Jurkat, Clone E6-1 (cell line): ENCODE data around the gene CST9. TPM values are rescaled to one million over a fixed set of nuclear protein-coding genes. Genes with fewer than 3 reads are reported as not detected.

Experiments used
- DNase-seq: peaks from one replicate; pipeline ENCODE4 v3.0.0-alpha.2; 2011; ENCODE audit warnings: low read depth, low spot score
- H3K4me3 ChIP-seq: 2 replicates; pipeline ENCODE4 v1.5.1; 2011; ENCODE audit warnings: mild to moderate bottlenecking, low read length, control low read depth, moderate library complexity
- polyA plus RNA-seq: library from polyadenylated mRNA; unstranded; fragments of >200 nt; gene quantifications from one replicate; pipeline ENCODE4 v1.2.1, GENCODE V29; 2012; ENCODE audit warnings: missing spikeins; ENCODE audit not compliant: insufficient read length, insufficient read depth

CST9 gene
- not detected for polyA plus RNA-seq

- no peak within 1 kb of the TSS for H3K4me3 ChIP-seq
- DNase-seq: no peak
Measured at GRCh38 chr20:23605867-23606651, at the start of gene CST9. Gene CST9, minus strand, starts transcription at chr20:23605917. Its CDS starts 53 bp downstream, at chr20:23605864.

GRCh38 chr20:23654717-23655116, 49.0 kb upstream of the CST9 start:
- H3K4me3 ChIP-seq: no peak overlapping the region
- no peak for DNase-seq

GRCh38 chr20:23654000-23654399, 48.3 kb upstream of the CST9 start:
- H3K4me3 ChIP-seq: no peak overlapping the region
- DNase-seq: no peak

- no peak for DNase-seq
- H3K4me3 ChIP-seq: no peak overlapping the region
Measured at GRCh38 chr20:23653400-23653938, 47.8 kb upstream of the CST9 start.

- DNase-seq: no peak
- H3K4me3 ChIP-seq: no peak overlapping the region
Measured at GRCh38 chr20:23652926-23653325, 47.2 kb upstream of the CST9 start.

GRCh38 chr20:23652371-23652770, 46.7 kb upstream of the CST9 start:
- H3K4me3 ChIP-seq: no peak overlapping the region

GRCh38 chr20:23651117-23651516, 45.4 kb upstream of the CST9 start:
- no peak for DNase-seq
- H3K4me3 ChIP-seq: no peak overlapping the region

More at GRCh38 chr20:23652371-23652770, 46.7 kb upstream of the CST9 start:
- no peak for DNase-seq

- H3K4me3 ChIP-seq: no peak overlapping the region
- DNase-seq: no peak
Measured at GRCh38 chr20:23649830-23650417, 44.2 kb upstream of the CST9 start.

GRCh38 chr20:23649242-23649641, 43.5 kb upstream of the CST9 start:
- H3K4me3 ChIP-seq: no peak overlapping the region
- no peak for DNase-seq

- no peak for DNase-seq
- H3K4me3 ChIP-seq: no peak overlapping the region
Measured at GRCh38 chr20:23647346-23647745, 41.6 kb upstream of the CST9 start.

GRCh38 chr20:23646106-23646873, 40.6 kb upstream of the CST9 start:
- no peak overlapping the region for H3K4me3 ChIP-seq
- no peak for DNase-seq

- no peak overlapping the region for H3K4me3 ChIP-seq
- DNase-seq: no peak
Measured at GRCh38 chr20:23645575-23645974, 39.9 kb upstream of the CST9 start.

GRCh38 chr20:23644164-23644563, 38.4 kb upstream of the CST9 start:
- no peak overlapping the region for H3K4me3 ChIP-seq
- DNase-seq: no peak

GRCh38 chr20:23643659-23644058, 37.9 kb upstream of the CST9 start:
- H3K4me3 ChIP-seq: no peak overlapping the region

GRCh38 chr20:23641936-23642751, 36.4 kb upstream of the CST9 start:
- no peak overlapping the region for H3K4me3 ChIP-seq
- no peak for DNase-seq

More at GRCh38 chr20:23643659-23644058, 37.9 kb upstream of the CST9 start:
- no peak for DNase-seq

- H3K4me3 ChIP-seq: no peak overlapping the region
- no peak for DNase-seq
Measured at GRCh38 chr20:23640671-23641667, 35.3 kb upstream of the CST9 start.

- H3K4me3 ChIP-seq: no peak overlapping the region
- DNase-seq: no peak
Measured at GRCh38 chr20:23640018-23640601, 34.4 kb upstream of the CST9 start.
